NCI-H1105 treated with DMSO at 0.1 percent for 48 hours (cell line): Measurements from ENCODE around the gene ST3GAL5.
"Not testable (repeated sequence)": the region's sequence is repeated elsewhere in the genome, so short reads cannot be mapped to it uniquely, and the experiment has no call there.

Experiments
- DNase-seq: peaks from one replicate; lab custom pipeline; 2025; lab: John Stamatoyannopoulos, UW

The ST3GAL5 gene

GRCh38 chr2:85917887-85918795 lies 29.4 kb upstream of the ST3GAL5 start:
- DNase-seq = no peak

- DNase-seq = no peak
These were observed 27.0 kb upstream of the ST3GAL5 start for GRCh38 chr2:85915606-85916303.

- DNase-seq = no peak
These were observed 26.1 kb upstream of the ST3GAL5 start for GRCh38 chr2:85914922-85915321.

GRCh38 chr2:85913884-85914881 lies 25.4 kb upstream of the ST3GAL5 start:
- DNase-seq = no peak

- DNase-seq = no peak
These were observed 23.3 kb upstream of the ST3GAL5 start for GRCh38 chr2:85911814-85912692.

GRCh38 chr2:85911097-85911496 lies 22.3 kb upstream of the ST3GAL5 start:
- DNase-seq = no peak

- DNase-seq = no peak
These were observed 20.2 kb upstream of the ST3GAL5 start for GRCh38 chr2:85909005-85909404.

GRCh38 chr2:85908506-85908905 lies 19.7 kb upstream of the ST3GAL5 start:
- no peak for DNase-seq

GRCh38 chr2:85907671-85908157 lies 18.9 kb upstream of the ST3GAL5 start:
- DNase-seq = no peak

- DNase-seq = no peak
These were observed 18.0 kb upstream of the ST3GAL5 start for GRCh38 chr2:85906748-85907147.

- no peak for DNase-seq
These were observed 17.1 kb upstream of the ST3GAL5 start for GRCh38 chr2:85905891-85906290.

GRCh38 chr2:85905187-85905666 lies 16.4 kb upstream of the ST3GAL5 start:
- DNase-seq = no peak

GRCh38 chr2:85903849-85904248 lies 15.1 kb upstream of the ST3GAL5 start:
- DNase-seq = no peak

- no peak for DNase-seq
These were observed 13.7 kb upstream of the ST3GAL5 start for GRCh38 chr2:85902496-85902895.

- no peak for DNase-seq
These were observed 12.4 kb upstream of the ST3GAL5 start for GRCh38 chr2:85901155-85901554.

GRCh38 chr2:85900366-85900765 lies 11.6 kb upstream of the ST3GAL5 start:
- DNase-seq = no peak

- no peak for DNase-seq
These were observed 11.1 kb upstream of the ST3GAL5 start for GRCh38 chr2:85899849-85900248.

- no peak for DNase-seq
These were observed 10.5 kb upstream of the ST3GAL5 start for GRCh38 chr2:85899284-85899683.

- no peak for DNase-seq
These were observed 10.1 kb upstream of the ST3GAL5 start for GRCh38 chr2:85898881-85899280.

- not testable (repeated sequence) for DNase-seq
These were observed 5.9 kb upstream of the ST3GAL5 start for GRCh38 chr2:85894554-85895278.
